Cardiac fibroblast (primary cell): ENCODE measurements around the gene BCOR.
A peak's percentile ranks its signal among the peaks of the same experiment; 100 is the strongest.

Experiments
- DNase-seq, 2 donors: peaks; one replicate each; pipeline versions ENCODE4 v3.0.0 to v3.0.0-alpha.2; 2010; ENCODE audit warnings: low read depth in 2 of 2
- H3K4me3 ChIP-seq, 2 donors: replicated peaks in 1 of 2; 1 replicate in 1 of 2; 2 replicates in 1 of 2; pipeline ENCODE4 v1.5.1; 2011; ENCODE audit warnings: low read depth in 2 of 2, low read length in 2 of 2, mild to moderate bottlenecking in 2 of 2, moderate library complexity in 1 of 2
- CTCF ChIP-seq: IDR thresholded peaks from one replicate; pipeline ENCODE4 v1.5.1; 2011; ENCODE audit warnings: low read depth, mild to moderate bottlenecking, low read length, inconsistent platforms

Gene BCOR

DNA sequence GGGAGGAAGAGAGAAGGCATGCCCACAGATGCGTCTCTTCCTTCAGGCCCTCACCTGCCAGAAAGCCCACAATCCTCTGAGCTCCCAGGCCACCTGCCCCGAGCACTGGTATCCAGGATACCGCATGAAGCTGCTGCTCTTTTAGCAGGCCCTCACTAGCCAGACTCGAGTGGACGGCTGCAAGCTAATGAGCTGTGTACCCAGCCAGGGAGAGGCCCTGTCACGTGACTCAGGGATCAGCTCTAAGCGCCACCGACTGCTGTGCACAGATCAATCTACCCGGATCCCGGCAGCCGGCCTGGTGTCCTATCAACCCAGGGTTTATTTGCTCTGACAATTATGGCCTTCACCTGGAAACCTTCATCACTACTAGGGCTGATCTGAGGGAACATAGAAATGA, 39.0 kb downstream of the BCOR start:
- no peak for TF ChIP-seq CTCF
- DNase-seq, result no peak
- H3K4me3 ChIP-seq, result no peak overlapping the region

- no peak for TF ChIP-seq CTCF
- DNase-seq, result no peak
- no peak overlapping the region for H3K4me3 ChIP-seq
These were observed 40.4 kb downstream of the BCOR start for GRCh38 chrX:40057405-40057804.

GRCh38 chrX:40056420-40056819, 41.3 kb downstream of the BCOR start:
- DNase-seq, result no peak
- no peak overlapping the region for H3K4me3 ChIP-seq
- TF ChIP-seq CTCF, result no peak

- peak in 1 of 2 donors; percentile 15 for DNase-seq
- H3K4me3 ChIP-seq, result no peak overlapping the region
- no peak for TF ChIP-seq CTCF
These were observed 42.3 kb downstream of the BCOR start for GRCh38 chrX:40055495-40055894.

DNA sequence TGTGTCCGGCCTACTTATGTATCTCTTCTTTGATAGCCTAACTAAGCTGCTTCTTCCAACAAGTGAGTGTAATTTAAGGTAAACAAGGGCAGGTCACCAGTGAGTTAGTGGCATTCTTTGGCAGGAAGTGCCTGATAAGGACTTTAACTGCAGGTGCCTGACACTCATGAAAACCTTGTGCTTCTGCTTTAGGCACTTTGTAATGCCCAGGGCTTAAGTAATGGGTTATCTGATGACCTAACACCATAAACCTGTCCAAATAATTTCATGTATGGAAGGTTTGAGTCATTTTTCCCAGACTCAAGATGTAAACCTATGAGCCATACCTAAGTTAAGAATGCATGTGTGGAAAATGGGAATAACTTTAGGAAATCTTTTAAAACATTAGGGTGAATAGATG, 43.0 kb downstream of the BCOR start:
- no peak for DNase-seq
- no peak for TF ChIP-seq CTCF
- H3K4me3 ChIP-seq, result no peak overlapping the region

- no peak for TF ChIP-seq CTCF
- DNase-seq, result no peak
- H3K4me3 ChIP-seq, result no peak overlapping the region
These were observed 47.2 kb downstream of the BCOR start for GRCh38 chrX:40050532-40050931.

GRCh38 chrX:40049084-40049641, 48.6 kb downstream of the BCOR start:
- TF ChIP-seq CTCF, result no peak
- no peak for DNase-seq
- no peak overlapping the region for H3K4me3 ChIP-seq
